GM12874 (cell line): ENCODE measurements around the gene ZBED5.

Source experiments
- TF ChIP-seq, protein P1 (sequence below): IDR thresholded peaks from 2 replicates; pipeline ENCODE4 v1.5.1; 2011; ENCODE audit warnings: low read depth, mild to moderate bottlenecking, control low read depth, low read length, moderate library complexity; ENCODE audit not compliant: insufficient read depth

ZBED5 gene

DNA sequence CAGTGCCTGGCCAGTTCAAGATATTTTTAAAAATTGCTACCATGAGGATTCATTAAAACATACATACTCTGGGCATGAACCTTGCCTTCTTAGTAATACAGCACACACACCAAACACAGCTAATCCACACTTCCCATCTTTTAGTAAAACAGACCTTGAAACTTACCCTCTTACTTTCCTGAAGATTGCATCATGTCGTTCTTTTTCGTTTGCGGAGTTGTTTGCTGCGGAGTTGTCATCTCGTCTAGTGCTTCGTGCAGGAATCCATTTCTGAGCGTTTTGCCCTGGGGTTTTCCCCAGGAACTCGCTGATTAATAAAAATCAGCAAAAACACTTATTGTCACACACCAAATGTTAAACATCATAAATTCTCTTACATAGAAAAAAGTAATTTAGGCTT is 52.1 kb downstream of the ZBED5 start:
- TF ChIP-seq, protein P1, sequence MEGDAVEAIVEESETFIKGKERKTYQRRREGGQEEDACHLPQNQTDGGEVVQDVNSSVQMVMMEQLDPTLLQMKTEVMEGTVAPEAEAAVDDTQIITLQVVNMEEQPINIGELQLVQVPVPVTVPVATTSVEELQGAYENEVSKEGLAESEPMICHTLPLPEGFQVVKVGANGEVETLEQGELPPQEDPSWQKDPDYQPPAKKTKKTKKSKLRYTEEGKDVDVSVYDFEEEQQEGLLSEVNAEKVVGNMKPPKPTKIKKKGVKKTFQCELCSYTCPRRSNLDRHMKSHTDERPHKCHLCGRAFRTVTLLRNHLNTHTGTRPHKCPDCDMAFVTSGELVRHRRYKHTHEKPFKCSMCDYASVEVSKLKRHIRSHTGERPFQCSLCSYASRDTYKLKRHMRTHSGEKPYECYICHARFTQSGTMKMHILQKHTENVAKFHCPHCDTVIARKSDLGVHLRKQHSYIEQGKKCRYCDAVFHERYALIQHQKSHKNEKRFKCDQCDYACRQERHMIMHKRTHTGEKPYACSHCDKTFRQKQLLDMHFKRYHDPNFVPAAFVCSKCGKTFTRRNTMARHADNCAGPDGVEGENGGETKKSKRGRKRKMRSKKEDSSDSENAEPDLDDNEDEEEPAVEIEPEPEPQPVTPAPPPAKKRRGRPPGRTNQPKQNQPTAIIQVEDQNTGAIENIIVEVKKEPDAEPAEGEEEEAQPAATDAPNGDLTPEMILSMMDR = no peak

DNA sequence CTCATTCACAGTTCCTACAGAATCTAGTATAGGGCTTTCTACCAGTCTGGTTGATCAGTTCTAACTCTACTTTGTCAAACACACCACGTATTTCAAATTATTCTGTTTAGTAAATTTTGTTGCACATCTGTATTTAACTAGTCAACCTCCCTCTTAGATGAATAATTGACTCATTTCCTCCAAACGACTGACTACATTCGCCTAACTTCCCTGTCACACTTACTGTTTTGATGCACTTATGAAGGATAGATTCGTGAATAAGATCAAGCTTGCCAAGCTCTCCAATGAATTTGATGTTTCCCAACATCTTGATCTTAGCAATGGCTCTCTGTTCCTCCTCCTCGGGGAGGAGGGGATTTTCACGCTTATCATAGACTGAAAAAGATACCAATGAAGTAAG is 54.2 kb downstream of the ZBED5 start:
- TF ChIP-seq, protein P1 = no peak
